AG04450 (cell line): ENCODE results near the gene LTF. TPM values are rescaled to one million over a fixed set of nuclear protein-coding genes. Genes with fewer than 3 reads are reported as not detected.
A peak's percentile ranks its signal among the peaks of the same experiment; 100 is the strongest.

Experiments
- CTCF ChIA-PET: fragments of 300-600, 350-600 bp; formaldehyde crosslinking; extraction: SDS; loops from one replicate; lab custom pipeline; 2022; ENCODE audit warnings: antibody characterized with exemption, inconsistent platforms; lab: Charles Lee
- POLR2A ChIA-PET: fragments of 350-600 bp; formaldehyde crosslinking; extraction: SDS; loops from one replicate; lab custom pipeline; 2021; ENCODE audit warnings: antibody characterized with exemption, inconsistent platforms; lab: Yijun Ruan, JAX
- DNase-seq: peaks from one replicate; pipeline ENCODE4 v3.0.0-alpha.2; 2011; ENCODE audit warnings: low read depth, low spot score
- H3K27ac ChIP-seq: one replicate; pipeline ENCODE4 v1.5.1; 2012; ENCODE audit warnings: low read depth, low read length, control low read depth
- H3K27me3 ChIP-seq: one replicate; pipeline ENCODE4 v1.6.0; 2012; ENCODE audit warnings: low read length; ENCODE audit not compliant: control insufficient read depth, insufficient read depth
- H3K4me3 ChIP-seq: 2 replicates; pipeline ENCODE4 v1.5.1; 2011; ENCODE audit warnings: mild to moderate bottlenecking, low read depth, low read length, control low read depth
- H3K9me3 ChIP-seq: 2 replicates; pipeline ENCODE4 v1.5.1; 2012; ENCODE audit warnings: low read length; ENCODE audit not compliant: control insufficient read depth, insufficient read depth
- polyA plus RNA-seq: library from polyadenylated mRNA; depleted of rRNA; stranded (reverse); fragments of >200 nt; gene quantifications from 2 replicates; pipeline ENCODE4 v1.2.3, GENCODE V29; 2011
- TF ChIP-seq, protein P1 (sequence below): IDR thresholded peaks from 2 replicates; pipeline ENCODE4 v1.5.1; 2011; ENCODE audit warnings: low read depth, low read length, control low read depth, inconsistent platforms

LTF gene
- polyA plus RNA-seq, 1 experiment: not detected

DNA sequence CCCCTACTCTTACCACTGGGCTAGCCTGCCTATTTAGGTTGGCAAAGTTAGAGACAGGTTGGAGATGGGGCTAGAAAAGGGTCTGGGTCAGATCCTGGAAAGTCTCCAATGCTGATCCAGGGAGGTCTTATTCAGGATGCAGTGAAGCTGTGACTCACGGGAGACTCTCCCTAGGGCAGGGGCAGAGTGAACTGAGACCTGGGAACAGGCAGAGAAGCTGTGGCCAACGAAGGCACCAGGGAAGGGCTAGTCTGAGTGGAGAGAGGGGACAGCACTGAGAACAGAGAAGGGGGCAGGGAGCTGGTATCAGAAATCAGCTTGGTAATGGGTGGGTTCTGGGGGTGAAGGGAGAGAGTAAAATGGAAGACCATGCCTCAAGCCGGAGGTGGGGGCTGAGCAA, 2.2 kb downstream of the LTF start:
- peaks cover 41% of the 10 kb centered on the region for H3K27me3 ChIP-seq
- H3K27ac ChIP-seq: no peak overlapping the region
- H3K4me3 ChIP-seq: no peak overlapping the region
- no peak for DNase-seq
- ChIA-PET CTCF (interaction anchor here (0.6 to 1.2 kb wide), 7 partner anchors 13 to 447 kb away, joined by 3 to 10 read pairs (median 3); no protein-coding TSS in a partner anchor), POLR2A (no interaction called here)
- no peaks in the 10 kb centered on the region for H3K9me3 ChIP-seq
- TF ChIP-seq, protein P1, sequence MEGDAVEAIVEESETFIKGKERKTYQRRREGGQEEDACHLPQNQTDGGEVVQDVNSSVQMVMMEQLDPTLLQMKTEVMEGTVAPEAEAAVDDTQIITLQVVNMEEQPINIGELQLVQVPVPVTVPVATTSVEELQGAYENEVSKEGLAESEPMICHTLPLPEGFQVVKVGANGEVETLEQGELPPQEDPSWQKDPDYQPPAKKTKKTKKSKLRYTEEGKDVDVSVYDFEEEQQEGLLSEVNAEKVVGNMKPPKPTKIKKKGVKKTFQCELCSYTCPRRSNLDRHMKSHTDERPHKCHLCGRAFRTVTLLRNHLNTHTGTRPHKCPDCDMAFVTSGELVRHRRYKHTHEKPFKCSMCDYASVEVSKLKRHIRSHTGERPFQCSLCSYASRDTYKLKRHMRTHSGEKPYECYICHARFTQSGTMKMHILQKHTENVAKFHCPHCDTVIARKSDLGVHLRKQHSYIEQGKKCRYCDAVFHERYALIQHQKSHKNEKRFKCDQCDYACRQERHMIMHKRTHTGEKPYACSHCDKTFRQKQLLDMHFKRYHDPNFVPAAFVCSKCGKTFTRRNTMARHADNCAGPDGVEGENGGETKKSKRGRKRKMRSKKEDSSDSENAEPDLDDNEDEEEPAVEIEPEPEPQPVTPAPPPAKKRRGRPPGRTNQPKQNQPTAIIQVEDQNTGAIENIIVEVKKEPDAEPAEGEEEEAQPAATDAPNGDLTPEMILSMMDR: no peak

DNA sequence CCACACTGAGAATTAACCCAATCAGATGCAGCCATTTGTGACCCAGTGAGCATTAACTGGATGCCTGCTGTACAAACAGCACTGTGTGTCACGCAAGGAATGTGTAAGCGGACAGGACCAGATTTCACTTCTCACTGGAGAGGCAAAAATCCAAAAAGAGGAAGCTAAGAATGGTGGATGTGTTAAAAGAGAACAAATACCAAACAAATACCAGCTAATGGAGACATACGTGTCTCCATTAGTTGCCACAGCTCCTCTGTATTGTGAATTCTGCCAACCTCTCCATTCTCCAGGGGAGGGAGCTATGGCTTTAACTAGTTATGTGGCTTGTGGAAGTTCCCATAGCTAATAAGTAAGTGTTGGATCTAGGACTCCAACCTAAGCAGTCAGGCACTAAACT, 2.6 kb downstream of the LTF start:
- Histone ChIP-seq H3K9me3 (no peaks in the 10 kb centered on the region), H3K27me3 (peaks cover 39% of the 10 kb centered on the region), H3K27ac (no peak overlapping the region), H3K4me3 (no peak overlapping the region)
- DNase-seq: no peak
- ChIA-PET CTCF (interaction anchor here (0.6 to 1.2 kb wide), 7 partner anchors 13 to 447 kb away, joined by 3 to 10 read pairs (median 3); no protein-coding TSS in a partner anchor), POLR2A (no interaction called here)
- TF ChIP-seq, protein P1: peak; percentile 31

DNA sequence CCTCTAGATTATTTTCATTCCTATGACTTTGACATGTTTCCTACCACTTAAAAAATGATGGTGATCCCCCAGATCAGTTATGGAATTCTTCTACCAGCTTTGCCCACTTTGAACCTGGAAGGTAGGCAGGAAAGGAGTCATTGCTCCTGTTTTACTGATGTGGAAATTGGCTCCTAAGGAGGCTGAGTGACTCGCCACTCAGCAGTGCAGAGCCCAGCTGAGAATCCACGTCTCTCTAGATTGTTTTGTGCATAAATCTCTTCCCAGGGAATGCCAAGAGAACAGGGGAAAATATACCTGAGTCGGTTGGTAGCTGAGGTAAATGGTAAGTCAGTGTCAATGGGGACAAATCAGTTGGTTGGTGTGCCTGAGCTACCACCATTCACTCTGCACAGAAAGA, 4.7 kb downstream of the LTF start:
- H3K27me3 ChIP-seq: peaks cover 36% of the 10 kb centered on the region
- H3K4me3 ChIP-seq: no peak overlapping the region
- CTCF ChIA-PET: no interaction called here
- no peaks in the 10 kb centered on the region for H3K9me3 ChIP-seq
- H3K27ac ChIP-seq: no peak overlapping the region
- POLR2A ChIA-PET: no interaction called here
- TF ChIP-seq, protein P1: no peak
- no peak for DNase-seq

DNA sequence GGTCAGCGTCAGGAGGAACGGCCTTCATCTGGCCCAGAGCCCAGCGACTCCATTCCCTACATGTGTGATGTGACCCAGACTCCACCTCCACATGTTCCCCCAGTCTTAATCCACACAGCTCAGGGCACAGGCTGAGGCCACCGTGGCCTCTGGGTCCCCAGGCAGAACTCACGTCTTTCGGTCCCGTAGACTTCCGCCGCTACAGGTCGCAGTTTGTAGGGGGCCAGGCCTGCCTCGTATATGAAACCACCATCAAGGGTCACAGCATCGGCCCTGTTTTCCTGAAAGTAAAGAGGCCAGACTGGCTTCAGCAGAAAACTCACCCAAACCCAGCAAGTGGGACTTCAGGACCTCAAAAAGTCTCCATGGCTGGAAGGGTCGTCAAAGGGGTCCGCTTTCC, 8.6 kb downstream of the LTF start:
- CTCF ChIA-PET: no interaction called here
- Histone ChIP-seq H3K9me3 (no peaks in the 10 kb centered on the region), H3K27me3 (peaks cover 16% of the 10 kb centered on the region), H3K4me3 (no peak overlapping the region), H3K27ac (no peak overlapping the region)
- DNase-seq: no peak
- TF ChIP-seq, protein P1: no peak
- POLR2A ChIA-PET: no interaction called here

DNA sequence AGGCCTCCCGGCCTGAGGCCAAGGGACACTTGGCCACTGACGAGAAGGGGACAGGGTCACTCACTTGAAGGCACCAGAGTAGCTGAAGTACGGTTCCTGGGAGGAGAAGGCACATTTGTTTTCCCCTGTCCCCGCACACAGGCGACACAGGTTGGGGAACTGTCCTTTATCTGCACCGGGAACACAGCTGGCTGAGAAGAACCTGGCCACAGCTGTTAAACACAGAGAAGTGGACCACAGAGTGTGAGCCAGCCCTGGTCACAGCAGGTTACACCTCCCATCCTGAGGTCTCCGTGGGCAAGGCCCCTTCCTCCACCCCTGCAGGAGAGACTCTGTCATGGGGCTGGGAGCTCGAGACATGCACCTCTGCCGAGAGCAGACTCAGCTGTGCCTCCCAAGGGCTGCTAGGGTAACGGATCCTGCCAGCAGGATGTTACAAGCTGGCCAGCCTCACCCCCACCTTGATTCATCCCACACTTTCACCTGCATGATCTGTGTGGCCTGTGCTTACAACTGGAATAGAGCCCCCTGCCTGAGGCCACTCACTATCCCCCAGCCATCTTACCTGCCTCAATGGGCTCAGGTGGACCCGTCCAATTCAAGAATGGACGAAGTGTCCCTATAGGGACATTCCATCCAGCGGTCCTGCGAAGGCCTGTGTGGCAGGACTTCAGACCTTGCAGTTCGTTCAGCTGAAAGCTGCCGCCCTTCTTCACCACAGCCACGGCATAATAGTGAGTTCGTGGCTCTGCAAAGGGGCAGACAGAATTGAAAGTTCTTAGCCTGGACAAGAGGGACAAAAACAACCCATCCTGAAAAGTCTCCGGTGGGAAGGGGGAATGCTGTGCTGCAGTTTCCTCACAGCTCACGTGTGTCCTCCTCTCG, 9.2 kb downstream of the LTF start:
- no peak for DNase-seq
- no peak overlapping the region for H3K4me3 ChIP-seq
- H3K9me3 ChIP-seq: no peaks in the 10 kb centered on the region
- no peak overlapping the region for H3K27ac ChIP-seq
- H3K27me3 ChIP-seq: peaks cover 20% of the 10 kb centered on the region
- ChIA-PET CTCF (no interaction called here), POLR2A (no interaction called here)
- TF ChIP-seq, protein P1: no peak
